Neural cell (in vitro differentiated cells): Measurements from ENCODE around the gene SEL1L3. TPM values are rescaled to one million over a fixed set of nuclear protein-coding genes. Genes with fewer than 3 reads are reported as not detected.

Source experiments
- H2AFZ ChIP-seq: fragments of 200-600, 300-800 bp; sonication (generic), shearing (Covaris generic); 2 replicates; pipeline ENCODE4 v1.6.0; 2014; ENCODE audit warnings: low read depth, mild to moderate bottlenecking, antibody characterized with exemption, low read length, moderate library complexity
- H3F3A ChIP-seq: fragments of 200-600 bp; shearing (Covaris generic); 2 replicates; pipeline ENCODE4 v1.6.1; 2016; ENCODE audit warnings: mild to moderate bottlenecking, moderate library complexity, mixed read lengths, antibody characterized with exemption, low read length; ENCODE audit not compliant: insufficient read depth, poor library complexity, severe bottlenecking
- H3K27ac ChIP-seq: fragments of 200-600, 300-800 bp; sonication (generic), shearing (Covaris generic); 2 replicates; pipeline ENCODE4 v1.5.1; 2014; ENCODE audit warnings: mild to moderate bottlenecking, low read length, moderate library complexity
- H3K27me3 ChIP-seq: fragments of 300-800, 200-600 bp; sonication (generic), shearing (Covaris generic); 2 replicates; pipeline ENCODE4 v1.6.0; 2014; ENCODE audit warnings: mild to moderate bottlenecking, low read depth, low read length, moderate library complexity; ENCODE audit not compliant: insufficient read depth
- H3K36me3 ChIP-seq: fragments of 300-800, 200-600 bp; sonication (generic), shearing (Covaris generic); 2 replicates; pipeline ENCODE4 v1.5.1; 2014; ENCODE audit warnings: mild to moderate bottlenecking, antibody characterized with exemption, low read length, moderate library complexity; ENCODE audit not compliant: insufficient read depth
- H3K4me2 ChIP-seq: fragments of 300-800, 200-600 bp; sonication (generic), shearing (Covaris generic); 2 replicates; pipeline ENCODE4 v1.6.0; 2014; ENCODE audit warnings: mild to moderate bottlenecking, low read length
- H3K4me3 ChIP-seq: fragments of 300-800, 200-600 bp; sonication (generic), shearing (Covaris generic); 2 replicates; pipeline ENCODE4 v1.5.1; 2014; ENCODE audit warnings: mild to moderate bottlenecking, low read length, moderate library complexity
- H3K79me2 ChIP-seq: fragments of 200-600 bp; shearing (Covaris generic); replicated peaks from 2 replicates; pipeline ENCODE4 v1.6.0; 2014; ENCODE audit warnings: mild to moderate bottlenecking, low read length, moderate library complexity; ENCODE audit not compliant: insufficient read depth
- H3K9ac ChIP-seq: fragments of 300-800, 200-600 bp; sonication (generic), shearing (Covaris generic); 2 replicates; pipeline ENCODE4 v1.6.1; 2016; ENCODE audit warnings: mild to moderate bottlenecking, low read length, mixed read lengths
- H3K9me2 ChIP-seq: fragments of 200-600 bp; shearing (Covaris generic); 2 replicates; pipeline ENCODE4 v1.6.1; 2016; ENCODE audit warnings: mild to moderate bottlenecking, low read length, mixed read lengths; ENCODE audit not compliant: insufficient read depth
- H3K9me3 ChIP-seq: fragments of 200-600, 300-800 bp; sonication (generic), shearing (Covaris generic); 2 replicates; pipeline ENCODE4 v1.6.1; 2016; ENCODE audit warnings: mild to moderate bottlenecking, mixed run types, low read length, moderate library complexity, mixed read lengths
- H4K20me1 ChIP-seq: fragments of 200-600 bp; shearing (Covaris generic); 2 replicates; pipeline ENCODE4 v1.6.1; 2016; ENCODE audit warnings: mild to moderate bottlenecking, mixed run types; ENCODE audit not compliant: insufficient read depth
- CTCF ChIP-seq: fragments of 450-650 bp; IDR thresholded peaks from 2 replicates; pipeline ENCODE4 v1.5.1; 2014; ENCODE audit warnings: antibody characterized with exemption, mild to moderate bottlenecking, moderate library complexity; ENCODE audit not compliant: poor library complexity, severe bottlenecking
- EP300 ChIP-seq: fragments of 450-650 bp; conservative IDR thresholded peaks from 2 replicates; pipeline ENCODE4 v1.6.1; 2014; ENCODE audit warnings: antibody characterized with exemption, mild to moderate bottlenecking, moderate library complexity; ENCODE audit not compliant: poor library complexity, severe bottlenecking
- EZH2 ChIP-seq: fragments of 200-600, 300-800 bp; shearing (Covaris generic), sonication (generic); IDR thresholded peaks from 2 replicates; pipeline ENCODE4 v1.6.1; 2014; ENCODE audit warnings: antibody characterized with exemption, low read length, borderline replicate concordance, mild to moderate bottlenecking; ENCODE audit not compliant: insufficient read depth, poor library complexity, severe bottlenecking
- MXI1 ChIP-seq: fragments of 450-650 bp; conservative IDR thresholded peaks from 2 replicates; pipeline ENCODE4 v1.6.1; 2014; ENCODE audit warnings: antibody characterized with exemption, mild to moderate bottlenecking; ENCODE audit not compliant: poor library complexity, severe bottlenecking
- POLR2AphosphoS5 ChIP-seq: IDR thresholded peaks from 2 replicates; pipeline ENCODE4 v1.6.1; 2012
- RAD21 ChIP-seq: fragments of 450-650 bp; conservative IDR thresholded peaks from 2 replicates; pipeline ENCODE4 v1.6.1; 2014; ENCODE audit warnings: antibody characterized with exemption, mild to moderate bottlenecking, moderate library complexity
- REST ChIP-seq: IDR thresholded peaks from 2 replicates; pipeline ENCODE4 v1.6.1; 2012; ENCODE audit warnings: borderline replicate concordance
- SMC3 ChIP-seq: fragments of 450-650 bp; conservative IDR thresholded peaks from 2 replicates; pipeline ENCODE4 v1.6.1; 2014; ENCODE audit warnings: antibody characterized with exemption, mild to moderate bottlenecking, moderate library complexity; ENCODE audit not compliant: poor library complexity
- TAF1 ChIP-seq: IDR thresholded peaks from 2 replicates; pipeline ENCODE4 v1.6.1; 2012; ENCODE audit warnings: low read depth
- polyA plus RNA-seq: library from polyadenylated mRNA; depleted of rRNA; stranded (reverse); fragments of >200 nt; gene quantifications from 2 replicates; pipeline ENCODE4 v1.2.3, GENCODE V29; 2014

Gene SEL1L3
- polyA plus RNA-seq, 1 donor from 2014 or later: 2.0 TPM

GRCh38 chr4:25776795-25777194 lies 86.0 kb downstream of the SEL1L3 start:
- H3K4me3 ChIP-seq: no peak overlapping the region
- no peak overlapping the region for H2AFZ ChIP-seq
- H3K36me3 ChIP-seq: no peaks in the 10 kb centered on the region
- H3K9ac ChIP-seq: no peak overlapping the region
- no peaks in the 10 kb centered on the region for H3K9me2 ChIP-seq
- no peaks in the 10 kb centered on the region for H3K79me2 ChIP-seq
- H3K4me2 ChIP-seq: no peak overlapping the region
- H4K20me1 ChIP-seq: no peaks in the 10 kb centered on the region
- no peaks in the 10 kb centered on the region for H3F3A ChIP-seq
- TF ChIP-seq SMC3 (no peak), TAF1 (no peak), MXI1 (no peak), POLR2AphosphoS5 (no peak), CTCF (no peak), EP300 (no peak), RAD21 (no peak), REST (no peak)
- H3K9me3 ChIP-seq: no peaks in the 10 kb centered on the region
- no peaks in the 10 kb centered on the region for H3K27me3 ChIP-seq
- no peak overlapping the region for H3K27ac ChIP-seq

GRCh38 chr4:25775166-25775565 lies 87.6 kb downstream of the SEL1L3 start:
- Histone ChIP-seq H3K79me2 (no peaks in the 10 kb centered on the region), H3F3A (no peaks in the 10 kb centered on the region), H2AFZ (no peak overlapping the region), H4K20me1 (no peaks in the 10 kb centered on the region), H3K9me2 (no peaks in the 10 kb centered on the region), H3K27ac (no peak overlapping the region), H3K36me3 (no peaks in the 10 kb centered on the region), H3K4me3 (no peak overlapping the region), H3K9ac (no peak overlapping the region), H3K9me3 (no peaks in the 10 kb centered on the region), H3K27me3 (no peaks in the 10 kb centered on the region), H3K4me2 (no peak overlapping the region)
- TF ChIP-seq SMC3 (no peak), REST (no peak), EP300 (no peak), EZH2 (no peak), RAD21 (no peak), TAF1 (no peak), CTCF (no peak), POLR2AphosphoS5 (no peak), MXI1 (no peak)
